ENCODE data around the gene EXOC6.

DNA sequence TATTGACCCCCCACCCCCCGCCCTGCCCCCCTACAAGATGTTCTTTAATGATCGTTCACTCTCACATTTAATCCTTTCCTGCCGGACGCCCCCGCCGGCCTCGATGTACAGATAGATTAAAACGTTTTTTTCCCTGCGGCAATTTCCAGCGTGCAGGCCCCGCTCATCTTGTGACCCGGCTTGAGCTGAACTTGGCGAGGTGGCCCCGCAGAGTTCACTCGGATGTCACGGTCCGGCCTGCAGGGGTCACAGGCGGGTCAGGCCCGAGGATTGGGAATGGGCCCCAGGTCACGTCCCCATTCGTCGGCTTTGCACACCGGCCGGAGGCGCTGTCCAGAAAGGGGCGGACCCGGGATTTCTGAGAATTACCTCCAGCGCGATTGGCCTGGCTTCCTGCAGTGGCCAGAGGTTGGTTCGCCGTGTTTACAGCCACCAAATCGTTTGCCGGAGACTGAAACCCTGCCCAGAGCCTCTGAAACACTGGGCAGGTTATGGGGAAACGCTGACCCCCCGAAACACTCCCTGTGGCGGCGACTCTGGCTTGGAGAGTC is 223.4 kb downstream of the EXOC6 start:
- TF ChIP-seq, protein P1, sequence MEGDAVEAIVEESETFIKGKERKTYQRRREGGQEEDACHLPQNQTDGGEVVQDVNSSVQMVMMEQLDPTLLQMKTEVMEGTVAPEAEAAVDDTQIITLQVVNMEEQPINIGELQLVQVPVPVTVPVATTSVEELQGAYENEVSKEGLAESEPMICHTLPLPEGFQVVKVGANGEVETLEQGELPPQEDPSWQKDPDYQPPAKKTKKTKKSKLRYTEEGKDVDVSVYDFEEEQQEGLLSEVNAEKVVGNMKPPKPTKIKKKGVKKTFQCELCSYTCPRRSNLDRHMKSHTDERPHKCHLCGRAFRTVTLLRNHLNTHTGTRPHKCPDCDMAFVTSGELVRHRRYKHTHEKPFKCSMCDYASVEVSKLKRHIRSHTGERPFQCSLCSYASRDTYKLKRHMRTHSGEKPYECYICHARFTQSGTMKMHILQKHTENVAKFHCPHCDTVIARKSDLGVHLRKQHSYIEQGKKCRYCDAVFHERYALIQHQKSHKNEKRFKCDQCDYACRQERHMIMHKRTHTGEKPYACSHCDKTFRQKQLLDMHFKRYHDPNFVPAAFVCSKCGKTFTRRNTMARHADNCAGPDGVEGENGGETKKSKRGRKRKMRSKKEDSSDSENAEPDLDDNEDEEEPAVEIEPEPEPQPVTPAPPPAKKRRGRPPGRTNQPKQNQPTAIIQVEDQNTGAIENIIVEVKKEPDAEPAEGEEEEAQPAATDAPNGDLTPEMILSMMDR (optimal IDR thresholded peaks at IDR 0.05 in 1 of 3, IDR thresholded peaks at IDR 0.05 in 1 of 3, conservative IDR thresholded peaks at IDR 0.05 in 1 of 3; ENCODE audit: extremely low read depth in 1 of 3, insufficient read depth in 2 of 3, low read length in 3 of 3): no peak
- TF ChIP-seq EZH2 (IDR thresholded peaks at IDR 0.05; ENCODE audit: low read length): no peak
